ENCODE results near the gene TMEM101.

The TMEM101 gene

GRCh38 chr17:44029736-44030135 lies 15.0 kb upstream of the TMEM101 start:
- H3K27me3 ChIP-seq (ENCODE audit: low read length), result no peaks in the 10 kb centered on the region
- no peaks in the 10 kb centered on the region for H3F3A ChIP-seq (ENCODE audit: insufficient read depth)
- H3K27ac ChIP-seq (ENCODE audit: low read depth, low read length), result no peak overlapping the region
- no peaks in the 10 kb centered on the region; the same call in 1 of the 2 replicates for H3K36me3 ChIP-seq (ENCODE audit: low read length)
- no peak overlapping the region for H3K4me2 ChIP-seq (ENCODE audit: low read depth, low read length, poor library complexity, severe bottlenecking)
- no peak overlapping the region for H3K9ac ChIP-seq (ENCODE audit: low read length)
- no peak overlapping the region for H2AFZ ChIP-seq (ENCODE audit: low read depth, low read length, severe bottlenecking)
- H3K4me3 ChIP-seq (ENCODE audit: insufficient read depth, low read length, poor library complexity, severe bottlenecking), result no peak overlapping the region
- H3K9me3 ChIP-seq (ENCODE audit: insufficient read depth, low read length), result no peaks in the 10 kb centered on the region
- no peaks in the 10 kb centered on the region for H3K79me2 ChIP-seq (ENCODE audit: insufficient read depth, low read length)
- H3K9me2 ChIP-seq (replicated peaks; ENCODE audit: insufficient read depth, low read length), result no peaks in the 10 kb centered on the region
- no peak for TF ChIP-seq EZH2phosphoT487 (conservative IDR thresholded peaks at IDR 0.05; ENCODE audit: low read length)
- TF ChIP-seq CTCF (IDR thresholded peaks at IDR 0.05; ENCODE audit: insufficient read depth, low read length, poor library complexity, severe bottlenecking), result no peak
- no peaks in the 10 kb centered on the region for H4K20me1 ChIP-seq (ENCODE audit: low read depth, low read length)

- no peak overlapping the region for H3K27ac ChIP-seq (ENCODE audit: low read depth, low read length)
- no peaks in the 10 kb centered on the region for H3K9me2 ChIP-seq (replicated peaks; ENCODE audit: insufficient read depth, low read length)
- no peaks in the 10 kb centered on the region for H3K27me3 ChIP-seq (ENCODE audit: low read length)
- TF ChIP-seq CTCF (IDR thresholded peaks at IDR 0.05; ENCODE audit: insufficient read depth, low read length, poor library complexity, severe bottlenecking) (no peak), EZH2phosphoT487 (conservative IDR thresholded peaks at IDR 0.05; ENCODE audit: low read length) (no peak)
- no peaks in the 10 kb centered on the region for H3F3A ChIP-seq (ENCODE audit: insufficient read depth)
- no peak overlapping the region for H3K4me3 ChIP-seq (ENCODE audit: insufficient read depth, low read length, poor library complexity, severe bottlenecking)
- no peaks in the 10 kb centered on the region for H4K20me1 ChIP-seq (ENCODE audit: low read depth, low read length)
- no peaks in the 10 kb centered on the region for H3K79me2 ChIP-seq (ENCODE audit: insufficient read depth, low read length)
- H2AFZ ChIP-seq (ENCODE audit: low read depth, low read length, severe bottlenecking), result no peak overlapping the region
- no peak overlapping the region for H3K4me2 ChIP-seq (ENCODE audit: low read depth, low read length, poor library complexity, severe bottlenecking)
- no peaks in the 10 kb centered on the region for H3K36me3 ChIP-seq (ENCODE audit: low read length)
- H3K9ac ChIP-seq (ENCODE audit: low read length), result no peak overlapping the region
- no peaks in the 10 kb centered on the region for H3K9me3 ChIP-seq (ENCODE audit: insufficient read depth, low read length)
Measured at GRCh38 chr17:44024853-44025252, 10.1 kb upstream of the TMEM101 start.

DNA sequence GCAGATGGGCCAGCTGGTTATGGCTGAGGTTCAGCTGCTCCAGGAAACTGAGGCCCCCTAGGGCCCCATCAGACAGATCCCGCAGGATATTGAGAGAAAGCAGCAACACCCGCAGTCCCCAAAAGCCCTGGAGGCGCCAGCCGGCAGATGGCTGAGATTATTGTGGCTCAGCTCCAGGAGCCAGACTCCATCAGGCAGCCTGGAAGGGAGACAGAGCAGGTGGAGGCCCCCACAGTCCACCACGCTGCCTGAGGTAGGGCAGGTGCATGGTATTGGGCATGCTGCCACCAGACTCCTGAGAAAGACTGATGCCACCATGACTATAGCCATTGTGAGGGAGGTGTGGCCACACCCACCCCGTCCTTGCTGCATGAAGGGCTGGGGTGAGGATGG lies 9.5 kb upstream of the TMEM101 start:
- Histone ChIP-seq H3K9me2 (replicated peaks; ENCODE audit: insufficient read depth, low read length) (no peaks in the 10 kb centered on the region), H3K36me3 (ENCODE audit: low read length) (no peaks in the 10 kb centered on the region), H3K4me2 (ENCODE audit: low read depth, low read length, poor library complexity, severe bottlenecking) (no peak overlapping the region), H3K27ac (ENCODE audit: low read depth, low read length) (no peak overlapping the region), H3K27me3 (ENCODE audit: low read length) (no peaks in the 10 kb centered on the region), H4K20me1 (ENCODE audit: low read depth, low read length) (no peaks in the 10 kb centered on the region), H2AFZ (ENCODE audit: low read depth, low read length, severe bottlenecking) (no peak overlapping the region), H3K79me2 (ENCODE audit: insufficient read depth, low read length) (no peaks in the 10 kb centered on the region), H3K4me3 (ENCODE audit: insufficient read depth, low read length, poor library complexity, severe bottlenecking) (no peak overlapping the region), H3K9ac (ENCODE audit: low read length) (no peak overlapping the region), H3F3A (ENCODE audit: insufficient read depth) (no peaks in the 10 kb centered on the region), H3K9me3 (ENCODE audit: insufficient read depth, low read length) (no peaks in the 10 kb centered on the region)
- TF ChIP-seq EZH2phosphoT487 (conservative IDR thresholded peaks at IDR 0.05; ENCODE audit: low read length) (no peak), CTCF (IDR thresholded peaks at IDR 0.05; ENCODE audit: insufficient read depth, low read length, poor library complexity, severe bottlenecking) (no peak)
